DOHH2 (cell line): ENCODE data around the gene SLC6A19.

ENCODE experiments used
- H3F3A ChIP-seq: fragments of 200-600 bp; sonication (generic), shearing (Covaris generic); 2 replicates; pipeline ENCODE4 v1.6.0; 2016; ENCODE audit warnings: antibody characterized with exemption, mild to moderate bottlenecking; ENCODE audit not compliant: control insufficient read depth, insufficient read depth
- H3K27ac ChIP-seq: fragments of 200-600 bp; sonication (generic); 2 replicates; pipeline ENCODE4 v1.5.1; 2014; ENCODE audit warnings: low read depth, mild to moderate bottlenecking, low read length, moderate library complexity
- H3K27me3 ChIP-seq: fragments of 200-600 bp; sonication (generic); 2 replicates; pipeline ENCODE4 v1.6.1; 2014; ENCODE audit warnings: mild to moderate bottlenecking, low read length, mixed read lengths; ENCODE audit not compliant: control insufficient read depth
- H3K36me3 ChIP-seq: fragments of 200-600 bp; sonication (generic); 2 replicates; pipeline ENCODE4 v1.6.1; 2014; ENCODE audit warnings: mild to moderate bottlenecking, low read length, moderate library complexity, mixed read lengths; ENCODE audit not compliant: control insufficient read depth
- H3K4me1 ChIP-seq: fragments of 200-600 bp; sonication (generic); 2 replicates; pipeline ENCODE4 v1.6.1; 2014; ENCODE audit warnings: mild to moderate bottlenecking, low read length, mixed read lengths; ENCODE audit not compliant: control insufficient read depth
- H3K4me2 ChIP-seq: fragments of 200-600 bp; sonication (generic); 2 replicates; pipeline ENCODE4 v1.6.0; 2014; ENCODE audit warnings: mild to moderate bottlenecking, low read length, moderate library complexity
- H3K4me3 ChIP-seq: fragments of 200-600 bp; sonication (generic); 2 replicates; pipeline ENCODE4 v1.5.1; 2014; ENCODE audit warnings: mild to moderate bottlenecking, low read length, mixed read lengths
- H3K79me2 ChIP-seq: fragments of 200-600 bp; sonication (generic); 2 replicates; pipeline ENCODE4 v1.6.1; 2014; ENCODE audit warnings: mild to moderate bottlenecking, low read length, mixed read lengths; ENCODE audit not compliant: control insufficient read depth
- H3K9me2 ChIP-seq: fragments of 200-600 bp; sonication (generic); replicated peaks from 2 replicates; pipeline ENCODE4 v1.6.1; 2014; ENCODE audit warnings: mild to moderate bottlenecking, low read length, mixed read lengths; ENCODE audit not compliant: control insufficient read depth
- H3K9me3 ChIP-seq: fragments of 200-600 bp; sonication (generic); 2 replicates; pipeline ENCODE4 v1.6.1; 2014; ENCODE audit warnings: antibody characterized with exemption, low read length, mixed read lengths; ENCODE audit not compliant: control insufficient read depth, insufficient read depth
- H4K20me1 ChIP-seq: fragments of 200-600 bp; sonication (generic); 2 replicates; pipeline ENCODE4 v1.6.0; 2014; ENCODE audit warnings: low read depth, mild to moderate bottlenecking, antibody characterized with exemption, low read length, moderate library complexity; ENCODE audit not compliant: control insufficient read depth, insufficient read depth
- CTCF ChIP-seq: fragments of 200-600 bp; sonication (generic); IDR thresholded peaks from one replicate; pipeline ENCODE4 v1.5.1; 2014; ENCODE audit warnings: antibody characterized with exemption, mild to moderate bottlenecking, low read depth, low read length; ENCODE audit not compliant: poor library complexity, severe bottlenecking
- EZH2phosphoT487 ChIP-seq: fragments of 200-600 bp; sonication (generic); IDR thresholded peaks from 2 replicates; pipeline ENCODE4 v1.6.1; 2017; ENCODE audit warnings: borderline replicate concordance, mild to moderate bottlenecking, antibody characterized with exemption, low read length, moderate library complexity, mixed read lengths

The SLC6A19 gene

GRCh38 chr5:1222147-1222546 is 20.8 kb downstream of the SLC6A19 start:
- no peaks in the 10 kb centered on the region for H3K27me3 ChIP-seq
- H4K20me1 ChIP-seq: no peaks in the 10 kb centered on the region
- H3K4me2 ChIP-seq: no peak overlapping the region
- no peak overlapping the region for H3K27ac ChIP-seq
- H3K9me2 ChIP-seq: no peaks in the 10 kb centered on the region
- H3F3A ChIP-seq: no peaks in the 10 kb centered on the region
- H3K4me3 ChIP-seq: no peak overlapping the region
- H3K9me3 ChIP-seq: peaks cover 5% of the 10 kb centered on the region; the same call in 1 of the 2 replicates
- H3K4me1 ChIP-seq: no peaks in the 10 kb centered on the region
- TF ChIP-seq EZH2phosphoT487 (no peak), CTCF (no peak)
- no peaks in the 10 kb centered on the region for H3K79me2 ChIP-seq
- H3K36me3 ChIP-seq: no peaks in the 10 kb centered on the region

GRCh38 chr5:1222621-1223277 is 21.4 kb downstream of the SLC6A19 start:
- Histone ChIP-seq H3K27me3 (no peaks in the 10 kb centered on the region), H3K27ac (no peak overlapping the region), H4K20me1 (no peaks in the 10 kb centered on the region), H3K4me1 (no peaks in the 10 kb centered on the region), H3K79me2 (no peaks in the 10 kb centered on the region), H3K36me3 (no peaks in the 10 kb centered on the region), H3K9me3 (peaks cover 5% of the 10 kb centered on the region; the same call in 1 of the 2 replicates), H3K9me2 (no peaks in the 10 kb centered on the region), H3K4me3 (no peak overlapping the region), H3K4me2 (no peak overlapping the region), H3F3A (no peaks in the 10 kb centered on the region)
- TF ChIP-seq CTCF (no peak), EZH2phosphoT487 (no peak)

GRCh38 chr5:1223278-1223670 is 21.9 kb downstream of the SLC6A19 start:
- TF ChIP-seq CTCF (no peak), EZH2phosphoT487 (no peak)

More at GRCh38 chr5:1223278-1223670, 21.9 kb downstream of the SLC6A19 start:
- Histone ChIP-seq H3F3A (no peaks in the 10 kb centered on the region), H3K79me2 (no peaks in the 10 kb centered on the region), H3K4me2 (no peak overlapping the region), H3K27ac (no peak overlapping the region), H3K27me3 (no peaks in the 10 kb centered on the region), H3K4me1 (no peaks in the 10 kb centered on the region), H3K36me3 (no peaks in the 10 kb centered on the region), H3K9me3 (peaks cover 5% of the 10 kb centered on the region; the same call in 1 of the 2 replicates), H3K9me2 (no peaks in the 10 kb centered on the region), H3K4me3 (no peak overlapping the region), H4K20me1 (no peaks in the 10 kb centered on the region)
